Measurements from ENCODE around the gene EMC1.
"Not testable (repeated sequence)": the region's sequence is repeated elsewhere in the genome, so short reads cannot be mapped to it uniquely, and the experiment has no call there.

Gene EMC1

DNA sequence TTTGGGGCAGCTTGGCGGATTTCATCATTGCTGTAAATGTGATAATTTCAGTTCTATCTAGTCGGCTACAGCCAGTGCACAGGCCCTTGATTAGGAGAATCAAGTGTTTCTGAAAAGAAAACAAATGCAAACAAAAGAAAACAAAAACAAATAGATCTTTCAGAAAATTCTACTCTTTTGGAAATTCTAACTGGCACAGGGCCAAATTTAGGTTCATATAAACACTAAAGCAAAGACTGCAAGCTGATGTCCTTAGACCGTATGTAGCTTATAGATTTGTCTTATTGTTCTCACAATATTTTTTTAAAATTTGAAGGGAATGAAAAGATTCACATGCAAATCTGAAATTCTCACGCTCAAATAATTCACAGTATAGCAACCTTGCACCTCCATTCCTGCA is 52.5 kb downstream of the EMC1 start:
- no peak overlapping the region for H3K4me3 Mint-ChIP-seq
- peaks cover 25% of the 10 kb centered on the region for H3K4me1 Mint-ChIP-seq
- ATAC-seq: no peak
- no peaks in the 10 kb centered on the region for H3K27me3 Mint-ChIP-seq
- peaks cover 60% of the 10 kb centered on the region for H3K36me3 Mint-ChIP-seq (ENCODE audit: low read depth)
- no peaks in the 10 kb centered on the region for H3K9me3 Mint-ChIP-seq
- H3K27ac Mint-ChIP-seq: no peak overlapping the region
- no peak for DNase-seq

- Mint-ChIP-seq H3K36me3 (ENCODE audit: low read depth) (peaks cover 65% of the 10 kb centered on the region), H3K4me1 (peaks cover 15% of the 10 kb centered on the region), H3K27ac (no peak overlapping the region), H3K4me3 (no peak overlapping the region), H3K9me3 (no peaks in the 10 kb centered on the region), H3K27me3 (no peaks in the 10 kb centered on the region)
- ATAC-seq (no peak), DNase-seq (no peak)
Observed at GRCh38 chr1:19197845-19198244, 53.5 kb downstream of the EMC1 start.

GRCh38 chr1:19196331-19196730 is 55.0 kb downstream of the EMC1 start:
- no peak overlapping the region for H3K27ac Mint-ChIP-seq
- H3K4me1 Mint-ChIP-seq: peaks cover 2% of the 10 kb centered on the region
- DNase-seq: no peak
- no peaks in the 10 kb centered on the region for H3K27me3 Mint-ChIP-seq
- no peak for ATAC-seq
- no peak overlapping the region for H3K4me3 Mint-ChIP-seq
- H3K9me3 Mint-ChIP-seq: no peaks in the 10 kb centered on the region
- peaks cover 74% of the 10 kb centered on the region for H3K36me3 Mint-ChIP-seq (ENCODE audit: low read depth)

DNA sequence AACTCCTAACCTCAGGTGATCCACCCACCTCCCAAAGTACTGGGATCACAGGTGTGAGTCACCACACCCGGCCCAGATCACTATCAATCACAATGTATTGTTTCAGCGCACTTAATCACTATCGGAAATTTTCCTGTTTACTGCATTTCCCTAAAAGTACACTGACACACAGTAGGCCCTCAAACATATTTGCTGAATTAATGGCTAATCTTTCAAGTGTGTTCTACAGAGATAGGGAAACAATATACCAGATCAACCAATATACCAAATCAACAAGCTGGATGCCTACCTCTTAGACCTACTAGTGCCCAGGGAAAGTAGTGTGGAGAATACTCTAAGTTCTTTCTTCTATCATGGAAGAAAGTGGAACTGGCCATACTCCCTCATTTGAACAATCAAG is 58.3 kb downstream of the EMC1 start:
- Mint-ChIP-seq H3K4me3 (no peak overlapping the region), H3K4me1 (no peaks in the 10 kb centered on the region), H3K27ac (no peak overlapping the region), H3K27me3 (no peaks in the 10 kb centered on the region), H3K9me3 (no peaks in the 10 kb centered on the region), H3K36me3 (ENCODE audit: low read depth) (peaks cover 72% of the 10 kb centered on the region)
- ATAC-seq (no peak), DNase-seq (no peak)

GRCh38 chr1:19191811-19192210 is 59.5 kb downstream of the EMC1 start:
- Mint-ChIP-seq H3K36me3 (ENCODE audit: low read depth) (peaks cover 68% of the 10 kb centered on the region), H3K4me1 (peaks cover 7% of the 10 kb centered on the region), H3K9me3 (no peaks in the 10 kb centered on the region), H3K27ac (no peak overlapping the region), H3K27me3 (no peaks in the 10 kb centered on the region), H3K4me3 (no peak overlapping the region)
- no peak for ATAC-seq
- no peak for DNase-seq

GRCh38 chr1:19190468-19190867 is 60.9 kb downstream of the EMC1 start:
- H3K4me3 Mint-ChIP-seq: no peak overlapping the region
- peaks cover 20% of the 10 kb centered on the region for H3K4me1 Mint-ChIP-seq
- H3K27me3 Mint-ChIP-seq: no peaks in the 10 kb centered on the region
- H3K36me3 Mint-ChIP-seq (ENCODE audit: low read depth): peaks cover 72% of the 10 kb centered on the region
- H3K9me3 Mint-ChIP-seq: no peaks in the 10 kb centered on the region
- ATAC-seq (no peak), DNase-seq (no peak)
- H3K27ac Mint-ChIP-seq: peak overlapping the region; percentile 8

GRCh38 chr1:19189270-19189669 is 62.1 kb downstream of the EMC1 start:
- ATAC-seq (no peak), DNase-seq (no peak)
- no peaks in the 10 kb centered on the region for H3K9me3 Mint-ChIP-seq
- peaks cover 76% of the 10 kb centered on the region for H3K36me3 Mint-ChIP-seq (ENCODE audit: low read depth)
- H3K27ac Mint-ChIP-seq: no peak overlapping the region
- peaks cover 29% of the 10 kb centered on the region for H3K4me1 Mint-ChIP-seq
- no peak overlapping the region for H3K4me3 Mint-ChIP-seq
- no peaks in the 10 kb centered on the region for H3K27me3 Mint-ChIP-seq

- Mint-ChIP-seq H3K9me3 (no peaks in the 10 kb centered on the region), H3K4me3 (no peak overlapping the region), H3K27ac (peak overlapping the region; percentile 40), H3K27me3 (no peaks in the 10 kb centered on the region), H3K4me1 (peaks cover 29% of the 10 kb centered on the region), H3K36me3 (ENCODE audit: low read depth) (peaks cover 75% of the 10 kb centered on the region)
- ATAC-seq: no peak
- no peak for DNase-seq
Observed at GRCh38 chr1:19187852-19188251, 63.5 kb downstream of the EMC1 start.

GRCh38 chr1:19186001-19186400 is 65.3 kb downstream of the EMC1 start:
- Mint-ChIP-seq H3K27ac (peak overlapping the region; percentile 94), H3K4me1 (peaks cover 35% of the 10 kb centered on the region), H3K9me3 (no peaks in the 10 kb centered on the region), H3K4me3 (peak overlapping the region; percentile 58), H3K36me3 (ENCODE audit: low read depth) (peaks cover 76% of the 10 kb centered on the region), H3K27me3 (no peaks in the 10 kb centered on the region)
- ATAC-seq (peak; percentile 96), DNase-seq (no peak)

DNA sequence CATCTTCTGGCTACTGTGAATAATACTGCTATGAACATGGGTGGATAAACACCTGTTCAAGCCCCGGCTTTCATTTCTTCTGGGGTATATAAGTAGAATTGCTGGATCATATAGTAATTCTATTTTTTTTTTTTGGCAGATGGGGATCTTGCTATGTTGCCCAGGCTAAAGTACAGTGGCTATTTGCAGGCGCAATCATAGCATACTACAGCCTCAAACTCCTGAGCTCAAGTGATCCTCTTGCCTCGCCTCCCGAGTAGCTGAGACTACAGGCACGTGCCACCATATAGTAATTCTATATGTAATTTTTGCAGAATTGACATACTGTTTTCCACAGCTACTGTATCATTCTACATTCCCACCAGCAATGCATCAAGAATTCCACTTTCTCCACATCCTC is 69.1 kb downstream of the EMC1 start:
- Mint-ChIP-seq H3K4me3 (no peak overlapping the region), H3K27ac (no peak overlapping the region), H3K9me3 (no peaks in the 10 kb centered on the region), H3K4me1 (peaks cover 43% of the 10 kb centered on the region), H3K27me3 (no peaks in the 10 kb centered on the region), H3K36me3 (ENCODE audit: low read depth) (peaks cover 69% of the 10 kb centered on the region)
- no peak for DNase-seq
- ATAC-seq: no peak

DNA sequence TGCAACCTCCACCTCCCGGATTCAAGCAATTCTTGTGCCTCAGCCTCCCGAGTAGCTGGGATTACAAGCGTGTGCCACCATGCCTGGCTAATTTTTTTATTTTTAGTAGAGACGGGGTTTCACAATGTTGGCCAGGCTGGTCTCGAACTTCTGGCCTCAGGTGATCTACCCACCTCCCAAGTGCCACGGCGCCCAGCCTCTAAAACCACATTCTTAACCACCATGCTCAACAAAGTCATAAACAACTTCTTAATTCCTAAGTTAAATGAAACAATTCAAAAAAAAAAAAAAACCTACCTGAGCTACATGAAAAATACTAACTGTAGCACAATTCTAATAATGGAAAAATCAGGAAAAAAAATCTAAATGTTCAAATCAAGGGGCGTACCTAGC is 71.1 kb downstream of the EMC1 start:
- Mint-ChIP-seq H3K27ac (peak overlapping the region; percentile 77), H3K36me3 (ENCODE audit: low read depth) (peaks cover 66% of the 10 kb centered on the region), H3K4me1 (peaks cover 25% of the 10 kb centered on the region)
- not testable (repeated sequence) for H3K27me3 Mint-ChIP-seq, DNase-seq, H3K9me3 Mint-ChIP-seq, ATAC-seq, H3K4me3 Mint-ChIP-seq

DNA sequence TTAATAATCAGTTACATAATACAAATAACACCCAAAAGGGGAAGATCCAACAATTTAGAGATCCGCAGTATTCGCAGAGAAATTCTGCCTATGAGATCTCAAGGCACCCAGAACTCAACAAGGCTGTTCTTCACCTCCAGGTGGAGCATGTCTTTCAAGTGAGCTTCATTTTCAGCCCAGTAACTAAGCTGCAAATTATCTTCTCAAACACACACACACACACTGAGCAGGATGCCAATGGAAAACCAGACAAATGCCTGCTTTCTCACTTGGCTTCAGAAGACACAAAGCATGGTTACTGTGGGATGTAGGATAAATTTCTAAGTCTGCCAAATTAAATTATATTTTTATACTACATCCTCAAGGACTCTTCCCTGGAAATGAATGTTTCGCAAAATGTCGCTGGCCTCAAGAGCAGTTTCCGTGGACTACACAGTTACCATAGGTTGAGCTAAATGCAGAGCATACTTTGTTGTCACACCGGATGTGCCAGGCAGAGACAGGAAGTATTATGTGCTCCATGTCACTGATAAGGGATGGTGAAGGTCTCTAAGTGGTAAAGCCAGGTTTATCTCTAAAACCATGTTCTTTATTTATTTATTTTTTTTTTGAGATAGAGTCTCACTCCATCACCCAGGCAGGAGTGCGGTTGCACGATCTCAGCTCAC is 71.6 kb downstream of the EMC1 start:
- Mint-ChIP-seq H3K36me3 (ENCODE audit: low read depth) (peaks cover 64% of the 10 kb centered on the region), H3K9me3 (no peaks in the 10 kb centered on the region), H3K4me1 (peaks cover 20% of the 10 kb centered on the region), H3K27me3 (no peaks in the 10 kb centered on the region), H3K4me3 (no peak overlapping the region), H3K27ac (peak overlapping the region; percentile 72)
- DNase-seq (no peak), ATAC-seq (peak; percentile 57)

DNA sequence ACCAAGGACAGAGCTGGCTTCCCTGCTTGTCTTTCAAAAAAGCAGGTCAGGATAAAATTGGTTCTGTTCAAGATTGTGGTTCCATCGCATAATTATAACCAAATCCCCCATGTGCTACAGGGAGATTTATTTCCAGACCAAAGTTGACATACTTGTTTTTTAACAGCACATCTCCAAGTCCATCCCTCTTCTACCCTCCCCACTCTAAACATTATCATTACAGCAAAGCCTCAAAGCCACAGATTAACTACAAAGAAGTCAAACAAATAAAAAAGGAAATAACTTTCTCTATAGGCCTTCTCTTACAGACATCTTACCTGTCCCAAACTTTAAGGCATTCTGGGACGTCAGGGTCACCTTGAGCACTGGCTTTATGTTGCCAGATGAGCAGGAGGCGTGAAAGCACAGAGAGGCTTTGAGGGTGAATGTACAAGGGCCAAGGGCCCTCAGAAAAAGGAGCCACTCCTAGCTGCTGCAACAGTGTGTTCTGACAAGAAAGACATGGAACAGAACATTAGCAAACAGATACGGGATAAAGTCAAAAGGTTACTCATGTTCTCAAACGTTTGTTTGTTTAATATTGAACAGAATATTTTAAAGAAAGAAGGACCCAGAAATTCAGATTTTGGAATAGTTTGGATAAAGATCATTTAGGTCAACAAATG is 72.5 kb downstream of the EMC1 start:
- ATAC-seq (no peak), DNase-seq (no peak)
- Mint-ChIP-seq H3K4me1 (peaks cover 17% of the 10 kb centered on the region), H3K4me3 (no peak overlapping the region), H3K27ac (peak overlapping the region; percentile 72), H3K9me3 (no peaks in the 10 kb centered on the region), H3K36me3 (ENCODE audit: low read depth) (peaks cover 62% of the 10 kb centered on the region), H3K27me3 (no peaks in the 10 kb centered on the region)

DNA sequence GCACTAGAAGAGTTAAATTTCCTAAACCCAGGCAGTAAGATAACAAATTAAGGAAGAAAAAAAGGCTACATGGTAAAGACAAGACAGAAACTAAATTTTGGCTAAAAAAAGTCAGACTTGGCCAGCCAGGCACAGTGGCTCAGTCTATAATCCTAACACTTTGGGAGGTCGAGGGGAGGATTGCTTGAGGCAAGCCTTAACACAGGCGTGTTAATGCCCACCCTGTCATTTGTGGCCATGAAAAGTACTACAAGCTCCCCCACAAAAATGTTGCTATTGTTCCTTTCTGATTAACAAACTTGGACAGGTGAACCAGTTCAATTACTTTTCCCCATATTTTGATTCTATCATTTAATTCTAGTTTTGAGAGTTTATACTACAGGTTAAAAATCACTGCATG is 73.5 kb downstream of the EMC1 start:
- no peak for ATAC-seq
- DNase-seq: no peak
- Mint-ChIP-seq H3K4me3 (no peak overlapping the region), H3K9me3 (no peaks in the 10 kb centered on the region), H3K36me3 (ENCODE audit: low read depth) (peaks cover 63% of the 10 kb centered on the region), H3K27ac (no peak overlapping the region), H3K4me1 (peaks cover 17% of the 10 kb centered on the region), H3K27me3 (no peaks in the 10 kb centered on the region)

DNA sequence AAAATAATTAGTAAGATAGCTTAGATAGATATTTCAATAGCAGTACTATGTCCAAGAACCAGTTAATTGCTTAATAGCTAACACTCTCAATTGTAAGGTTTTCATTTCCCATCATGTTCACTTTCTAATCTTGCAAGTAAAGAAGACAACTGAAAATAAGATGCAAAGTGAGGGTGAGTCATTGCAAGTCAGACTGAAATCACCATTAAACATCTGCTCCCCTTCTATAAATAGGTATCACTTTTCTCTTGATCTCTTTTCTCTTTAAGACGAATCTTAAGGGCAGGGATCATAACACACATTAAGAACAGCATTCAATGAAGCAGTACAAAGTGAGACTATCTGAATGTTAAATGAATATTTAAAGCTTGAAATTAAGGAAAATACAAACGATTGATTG is 81.7 kb downstream of the EMC1 start:
- no peak for DNase-seq
- peaks cover 82% of the 10 kb centered on the region for H3K36me3 Mint-ChIP-seq (ENCODE audit: low read depth)
- H3K4me3 Mint-ChIP-seq: no peak overlapping the region
- H3K9me3 Mint-ChIP-seq: no peaks in the 10 kb centered on the region
- peak overlapping the region; percentile 85 for H3K27ac Mint-ChIP-seq
- ATAC-seq: peak; percentile 65
- H3K27me3 Mint-ChIP-seq: no peaks in the 10 kb centered on the region
- H3K4me1 Mint-ChIP-seq: peaks cover 17% of the 10 kb centered on the region
